NCI-H2107 (cell line): ENCODE results near the gene TAF6.
A peak's percentile ranks its signal among the peaks of the same experiment; 100 is the strongest.

Experiments
- DNase-seq: peaks from one replicate; lab custom pipeline; 2025; lab: John Stamatoyannopoulos, UW

The TAF6 gene

GRCh38 chr7:100120733-100121036 lies 1.5 kb upstream of the TAF6 start:
- no peak for DNase-seq

- peak; percentile 31 for DNase-seq
These were observed 993 bp upstream of the TAF6 start for GRCh38 chr7:100119970-100120732.

- DNase-seq, result no peak
These were observed 628 bp downstream of the TAF6 start for GRCh38 chr7:100118388-100119071.

- DNase-seq, result no peak
These were observed 4.1 kb downstream of the TAF6 start for GRCh38 chr7:100115026-100115425.

- no peak for DNase-seq
These were observed 7.2 kb downstream of the TAF6 start for GRCh38 chr7:100111914-100112313.

- DNase-seq, result no peak
These were observed 8.0 kb downstream of the TAF6 start for GRCh38 chr7:100111156-100111555.

- DNase-seq, result no peak
These were observed 9.5 kb downstream of the TAF6 start for GRCh38 chr7:100109521-100110163.

GRCh38 chr7:100107890-100108289 lies 11.3 kb downstream of the TAF6 start:
- DNase-seq, result no peak

GRCh38 chr7:100107125-100107737 lies 11.9 kb downstream of the TAF6 start:
- no peak for DNase-seq

GRCh38 chr7:100106633-100107032 lies 12.5 kb downstream of the TAF6 start:
- no peak for DNase-seq

GRCh38 chr7:100105534-100105933 lies 13.6 kb downstream of the TAF6 start:
- DNase-seq, result no peak

- no peak for DNase-seq
These were observed 16.0 kb downstream of the TAF6 start for GRCh38 chr7:100102950-100103840.

- peak; percentile 97 for DNase-seq
These were observed 17.9 kb downstream of the TAF6 start, which contains the start of the genes AP4M1 and MCM7 for GRCh38 chr7:100101016-100101862. TSS of gene AP4M1 (plus strand) at chr7:100101643. CDS start at chr7:100101715, 72 bp downstream. TSS of gene MCM7 (minus strand) at chr7:100101397. CDS start at chr7:100101294, 103 bp downstream.

GRCh38 chr7:100100420-100101015 lies 18.6 kb downstream of the TAF6 start:
- DNase-seq, result peak; percentile 94

GRCh38 chr7:100099452-100099851 lies 19.7 kb downstream of the TAF6 start:
- DNase-seq, result no peak

- no peak for DNase-seq
These were observed 20.2 kb downstream of the TAF6 start for GRCh38 chr7:100098913-100099312.

GRCh38 chr7:100095704-100096103 lies 23.5 kb downstream of the TAF6 start:
- DNase-seq, result no peak

GRCh38 chr7:100095289-100095688 lies 23.9 kb downstream of the TAF6 start:
- no peak for DNase-seq

GRCh38 chr7:100093925-100094486 lies 25.2 kb downstream of the TAF6 start:
- no peak for DNase-seq

- no peak for DNase-seq
These were observed 25.7 kb downstream of the TAF6 start for GRCh38 chr7:100093498-100093897.
